GM12892 (cell line): ENCODE results near the gene TIMM44.

ENCODE experiments used
- POLR2A ChIP-seq: IDR thresholded peaks from 2 replicates; pipeline ENCODE4 v1.6.1; 2011; ENCODE audit warnings: low read depth, low read length, control low read depth
- POLR2AphosphoS5 ChIP-seq: IDR thresholded peaks from 2 replicates; pipeline ENCODE4 v1.6.1; 2011; ENCODE audit warnings: low read depth, low read length, control low read depth

DNA sequence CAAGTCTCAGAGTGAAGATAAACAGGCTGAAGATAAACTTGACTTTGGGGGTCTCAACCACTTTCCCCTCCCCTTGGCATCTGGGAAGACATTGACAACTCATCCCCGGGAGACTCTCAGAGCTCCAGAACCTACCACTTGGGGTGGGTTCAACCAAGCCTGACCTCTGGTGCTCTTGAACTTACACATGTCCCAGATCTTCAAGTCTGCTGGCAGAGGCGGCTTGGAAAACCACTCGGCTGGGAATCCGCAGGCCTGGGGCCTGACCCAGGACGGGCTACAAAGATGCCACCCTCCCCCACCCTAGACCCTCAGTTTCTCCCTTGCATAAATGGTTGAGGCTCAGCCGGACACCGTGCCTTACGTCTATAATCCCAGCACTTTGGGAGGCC, 54.6 kb downstream of the TIMM44 start:
- TF ChIP-seq POLR2A (no peak), POLR2AphosphoS5 (no peak)
